H1 (cell line): ENCODE results near the gene MTCL3.

Experiments
- CTCF ChIA-PET: fragments of 300-600 bp; sonication (Branson Sonifier 250); formaldehyde crosslinking; loops from one replicate; lab custom pipeline; 2021; ENCODE audit not compliant: partially characterized antibody; lab: Charles Lee
- POLR2A ChIA-PET: fragments of 300-600 bp; sonication (Branson Sonifier 250); formaldehyde crosslinking; loops from one replicate; lab custom pipeline; 2021; ENCODE audit warnings: inconsistent platforms; ENCODE audit not compliant: partially characterized antibody; lab: Charles Lee
- DNase-seq, 2 experiments: peaks; one replicate each; pipeline versions ENCODE4 v3.0.0 to v3.0.0-alpha.2; 2010 to 2022; ENCODE audit warnings: low spot score in 2 of 2, low read depth in 1 of 2, mixed read lengths in 1 of 2
- FAIRE-seq: peaks from 2 replicates; lab custom pipeline; 2011; peaks lifted over from hg19 to GRCh38; lab: Jason Lieb, UNC
- H2AFZ ChIP-seq: 2 replicates; pipeline ENCODE4 v1.8.1; 2012; ENCODE audit warnings: low read length, inconsistent platforms
- H2AK5ac ChIP-seq: 2 replicates; pipeline ENCODE4 v1.6.1; 2013; ENCODE audit warnings: low read depth, low read length
- H2BK120ac ChIP-seq: replicated peaks from 2 replicates; pipeline ENCODE3; 2013; ENCODE audit warnings: low read depth, low read length, inconsistent platforms
- H2BK12ac ChIP-seq: 2 replicates; pipeline ENCODE4 v1.6.1; 2013; ENCODE audit warnings: low read depth, low read length
- H2BK15ac ChIP-seq: 2 replicates; pipeline ENCODE4 v1.6.1; 2013; ENCODE audit warnings: low read length
- H2BK20ac ChIP-seq: 2 replicates; pipeline ENCODE4 v1.6.1; 2013; ENCODE audit warnings: low read length
- H2BK5ac ChIP-seq: 2 replicates; pipeline ENCODE4 v1.6.1; 2013; ENCODE audit warnings: low read depth, low read length
- H3K14ac ChIP-seq: 2 replicates; pipeline ENCODE4 v1.6.1; 2013; ENCODE audit warnings: inconsistent platforms; ENCODE audit not compliant: insufficient read length
- H3K18ac ChIP-seq: 2 replicates; pipeline ENCODE4 v1.6.1; 2013; ENCODE audit warnings: low read length; ENCODE audit errors: extremely low read depth
- H3K23ac ChIP-seq: 2 replicates; pipeline ENCODE4 v1.6.1; 2013; ENCODE audit warnings: inconsistent platforms; ENCODE audit not compliant: insufficient read length
- H3K23me2 ChIP-seq: 2 replicates; pipeline ENCODE4 v1.6.1; 2013; ENCODE audit warnings: low read depth, low read length
- H3K27ac ChIP-seq: 2 replicates; pipeline ENCODE4 v1.6.1; 2011; ENCODE audit warnings: low read depth, low read length, inconsistent platforms
- H3K27me3 ChIP-seq, 4 experiments: replicated peaks in 1 of 4; 1 replicate in 1 of 4; 2 replicates in 3 of 4; pipeline versions ENCODE4 v1.6.1 to v1.8.1; 2011 to 2013; ENCODE audit warnings: low read length in 3 of 4, mild to moderate bottlenecking in 3 of 4, inconsistent platforms in 2 of 4, mixed read lengths in 2 of 4, moderate library complexity in 1 of 4; ENCODE audit not compliant: control insufficient read depth in 3 of 4, insufficient read depth in 3 of 4; ENCODE audit errors: extremely low read depth in 1 of 4
- H3K36me3 ChIP-seq, 4 experiments: 2 replicates each; pipeline versions ENCODE4 v1.6.1 to v1.8.1; 2011 to 2013; ENCODE audit warnings: mild to moderate bottlenecking in 4 of 4, low read length in 3 of 4, moderate library complexity in 2 of 4, control low read depth in 1 of 4, inconsistent platforms in 1 of 4; ENCODE audit not compliant: insufficient read depth in 4 of 4, control insufficient read depth in 2 of 4
- H3K4ac ChIP-seq: replicated peaks from 2 replicates; pipeline ENCODE3; 2013; ENCODE audit warnings: low read length, low read depth, mixed read lengths, inconsistent platforms; ENCODE audit not compliant: insufficient read length
- H3K4me1 ChIP-seq, 4 experiments: replicated peaks in 1 of 4; 1 replicate in 1 of 4; 2 replicates in 3 of 4; pipeline versions ENCODE4 v1.6.1 to v1.8.1; 2011 to 2013; ENCODE audit warnings: low read length in 3 of 4, inconsistent platforms in 2 of 4, mixed read lengths in 1 of 4; ENCODE audit not compliant: insufficient read depth in 4 of 4, control insufficient read depth in 3 of 4
- H3K4me2 ChIP-seq, 2 experiments: 2 replicates each; pipeline versions ENCODE4 v1.6.1 to v1.8.1; 2011 to 2013; ENCODE audit warnings: low read depth in 2 of 2, low read length in 2 of 2, control low read depth in 1 of 2, inconsistent platforms in 1 of 2, mild to moderate bottlenecking in 1 of 2; ENCODE audit not compliant: insufficient read depth in 1 of 2
- H3K4me3 ChIP-seq, 4 experiments: fragments of 200-600, 300-600 bp in 1 of 4; sonication (generic), shearing (Covaris generic), sonication (Bioruptor Twin) in 1 of 4; 2 replicates each; pipeline versions ENCODE4 v1.5.1 to v1.8.1; 2011 to 2016; ENCODE audit warnings: low read length in 4 of 4, low read depth in 3 of 4, control low read depth in 2 of 4, inconsistent platforms in 2 of 4, mild to moderate bottlenecking in 2 of 4, mixed read lengths in 1 of 4, moderate library complexity in 1 of 4; ENCODE audit not compliant: insufficient read depth in 2 of 4; ENCODE audit errors: extremely low read depth in 1 of 4
- H3K56ac ChIP-seq: replicated peaks from 2 replicates; pipeline ENCODE3; 2013; ENCODE audit warnings: low read depth, mild to moderate bottlenecking, mixed read lengths, low read length, inconsistent platforms; ENCODE audit not compliant: insufficient read length
- H3K79me1 ChIP-seq: 2 replicates; pipeline ENCODE4 v1.6.1; 2013; ENCODE audit warnings: low read depth, low read length, control low read depth
- H3K79me2 ChIP-seq, 2 experiments: 2 replicates each; pipeline versions ENCODE4 v1.6.1 to v1.8.1; 2012 to 2013; ENCODE audit warnings: low read length in 2 of 2, mild to moderate bottlenecking in 2 of 2, inconsistent platforms in 1 of 2; ENCODE audit not compliant: insufficient read depth in 2 of 2, control insufficient read depth in 1 of 2
- H3K9ac ChIP-seq, 4 experiments: replicated peaks in 1 of 4; 1 replicate in 1 of 4; 2 replicates in 3 of 4; pipeline versions ENCODE4 v1.6.1 to v1.8.1; 2011 to 2013; ENCODE audit warnings: low read depth in 3 of 4, low read length in 3 of 4, control low read depth in 2 of 4, mild to moderate bottlenecking in 2 of 4, moderate library complexity in 2 of 4, inconsistent platforms in 1 of 4; ENCODE audit errors: extremely low read depth in 1 of 4
- H3K9me3 ChIP-seq, 2 experiments: 2 replicates each; pipeline versions ENCODE4 v1.6.1 to v1.8.1; 2012 to 2013; ENCODE audit warnings: mild to moderate bottlenecking in 2 of 2, moderate library complexity in 2 of 2, control low read depth in 1 of 2, inconsistent platforms in 1 of 2, low read depth in 1 of 2, low read length in 1 of 2, mixed read lengths in 1 of 2; ENCODE audit not compliant: insufficient read depth in 2 of 2
- H4K20me1 ChIP-seq, 2 experiments: replicated peaks in 1 of 2; 2 replicates each; pipeline versions ENCODE3 to v1.8.1; 2011 to 2013; ENCODE audit warnings: inconsistent platforms in 2 of 2, low read length in 2 of 2, mild to moderate bottlenecking in 1 of 2; ENCODE audit not compliant: insufficient read depth in 2 of 2, control insufficient read depth in 1 of 2
- H4K5ac ChIP-seq: 2 replicates; pipeline ENCODE4 v1.6.1; 2013; ENCODE audit warnings: low read length, low read depth, mixed read lengths, inconsistent platforms; ENCODE audit not compliant: insufficient read length
- H4K8ac ChIP-seq: 2 replicates; pipeline ENCODE4 v1.8.0; 2013; ENCODE audit warnings: mild to moderate bottlenecking, moderate library complexity, low read length, inconsistent platforms; ENCODE audit not compliant: insufficient read depth; ENCODE audit errors: extremely low read depth
- H4K91ac ChIP-seq: replicated peaks from 2 replicates; pipeline ENCODE3; 2013; ENCODE audit warnings: low read length, mixed read lengths, inconsistent platforms; ENCODE audit not compliant: insufficient read length
- CTBP2 ChIP-seq: IDR thresholded peaks from 2 replicates; pipeline ENCODE4 v1.7.0; 2011; ENCODE audit warnings: borderline replicate concordance, mild to moderate bottlenecking, moderate library complexity, mixed read lengths, low read length; ENCODE audit not compliant: insufficient read depth, insufficient read length
- RAD21 ChIP-seq, 2 experiments: IDR thresholded peaks in 1 of 2; conservative IDR thresholded peaks in 1 of 2; 2 replicates each; pipeline ENCODE4 v1.6.1; 2011; ENCODE audit warnings: low read depth in 2 of 2, low read length in 2 of 2, improper control_type of control experiment in 1 of 2, inconsistent platforms in 1 of 2, mild to moderate bottlenecking in 1 of 2, moderate library complexity in 1 of 2
- YY1 ChIP-seq: IDR thresholded peaks from 2 replicates; pipeline ENCODE4 v1.6.1; 2011; ENCODE audit warnings: low read depth, mild to moderate bottlenecking, low read length
- WGBS, 2 experiments: shearing (Covaris generic) in 1 of 2; methylation state at CpG; one replicate each; pipeline versions ENCODE4 v1.1.6 to v1.1.7; 2013 to 2015; ENCODE audit warnings: low lambda C conversion rate in 2 of 2, mixed read lengths in 2 of 2, inconsistent platforms in 1 of 2, low coverage in 1 of 2, missing lambda C conversion rate in 1 of 2; ENCODE audit not compliant: insufficient replicate concordance in 2 of 2, insufficient coverage in 1 of 2, insufficient read length in 1 of 2; ENCODE audit errors: extremely low coverage in 1 of 2, missing lambda C conversion rate in 1 of 2; 5-methylcytosine and 5-hydroxymethylcytosine counted together
- TF ChIP-seq, protein P1 (sequence below), 3 experiments: IDR thresholded peaks; 1 replicate in 2 of 3; 2 replicates in 1 of 3; pipeline versions ENCODE4 v1.5.1 to v1.6.1; 2011; ENCODE audit warnings: low read length in 3 of 3, mild to moderate bottlenecking in 3 of 3, inconsistent platforms in 2 of 3, low read depth in 1 of 3, moderate library complexity in 1 of 3; ENCODE audit not compliant: insufficient read depth in 1 of 3; ENCODE audit errors: control extremely low read depth in 1 of 3

MTCL3 gene

DNA sequence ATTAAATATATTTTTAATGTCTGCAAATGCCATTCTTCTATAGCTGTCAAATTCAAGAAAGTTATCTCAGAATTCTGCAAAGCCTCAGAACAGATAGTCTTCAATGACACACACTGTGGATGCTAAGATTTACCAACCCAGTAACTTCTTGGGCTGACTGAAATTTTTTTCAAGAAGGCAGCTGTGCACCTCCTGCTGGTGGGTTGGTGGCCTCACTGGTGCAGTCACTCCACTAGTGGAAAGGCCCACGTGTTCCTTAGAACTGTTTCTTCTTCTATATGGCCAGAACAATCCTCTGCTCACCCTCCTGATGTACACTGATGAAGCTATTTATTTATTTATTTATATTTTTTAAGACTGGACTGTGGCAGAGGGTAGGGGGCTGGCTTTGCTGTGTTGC is 28.1 kb upstream of the MTCL3 start:
- Histone ChIP-seq H3K23me2 (no peaks in the 10 kb centered on the region), H3K4me2 (no peak overlapping the region), H3K14ac (no peak overlapping the region), H2AFZ (no peak overlapping the region), H4K91ac (no peak overlapping the region), H2AK5ac (no peak overlapping the region), H3K18ac (no peak overlapping the region), H3K79me2 (no peaks in the 10 kb centered on the region), H2BK20ac (no peak overlapping the region), H3K56ac (no peak overlapping the region), H3K23ac (no peak overlapping the region), H3K36me3 (no peaks in the 10 kb centered on the region), H3K4me3 (no peak overlapping the region), H4K20me1 (no peaks in the 10 kb centered on the region), H3K9ac (no peak overlapping the region), H2BK12ac (no peak overlapping the region), H2BK120ac (no peak overlapping the region), H3K9me3 (no peaks in the 10 kb centered on the region), H3K27me3 (peaks cover 0 to 1% (median 0%) of the 10 kb centered on the region in 4 experiments; a peak in 1 of 7 replicates), H3K79me1 (no peaks in the 10 kb centered on the region), H2BK5ac (no peak overlapping the region), H2BK15ac (no peak overlapping the region), H4K5ac (no peak overlapping the region), H3K4me1 (no peaks in the 10 kb centered on the region), H4K8ac (no peak overlapping the region), H3K4ac (no peak overlapping the region), H3K27ac (no peak overlapping the region)
- WGBS, 2 experiments = 54% methylated on average over 1 of the region's 1 CpG; no CpG with 5 or more reads in 1 of the 2 experiments
- FAIRE-seq (no peak), DNase-seq (no peak)
- POLR2A ChIA-PET = no interaction called here
- TF ChIP-seq, protein P1, sequence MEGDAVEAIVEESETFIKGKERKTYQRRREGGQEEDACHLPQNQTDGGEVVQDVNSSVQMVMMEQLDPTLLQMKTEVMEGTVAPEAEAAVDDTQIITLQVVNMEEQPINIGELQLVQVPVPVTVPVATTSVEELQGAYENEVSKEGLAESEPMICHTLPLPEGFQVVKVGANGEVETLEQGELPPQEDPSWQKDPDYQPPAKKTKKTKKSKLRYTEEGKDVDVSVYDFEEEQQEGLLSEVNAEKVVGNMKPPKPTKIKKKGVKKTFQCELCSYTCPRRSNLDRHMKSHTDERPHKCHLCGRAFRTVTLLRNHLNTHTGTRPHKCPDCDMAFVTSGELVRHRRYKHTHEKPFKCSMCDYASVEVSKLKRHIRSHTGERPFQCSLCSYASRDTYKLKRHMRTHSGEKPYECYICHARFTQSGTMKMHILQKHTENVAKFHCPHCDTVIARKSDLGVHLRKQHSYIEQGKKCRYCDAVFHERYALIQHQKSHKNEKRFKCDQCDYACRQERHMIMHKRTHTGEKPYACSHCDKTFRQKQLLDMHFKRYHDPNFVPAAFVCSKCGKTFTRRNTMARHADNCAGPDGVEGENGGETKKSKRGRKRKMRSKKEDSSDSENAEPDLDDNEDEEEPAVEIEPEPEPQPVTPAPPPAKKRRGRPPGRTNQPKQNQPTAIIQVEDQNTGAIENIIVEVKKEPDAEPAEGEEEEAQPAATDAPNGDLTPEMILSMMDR (IDR thresholded peaks at IDR 0.05; ENCODE audit: control extremely low read depth in 1 of 3, insufficient read depth in 1 of 3, low read depth in 1 of 3, low read length in 3 of 3) = peak; percentile 59 to 66 (median 63)
- no peak for TF ChIP-seq CTBP2
- no peak for TF ChIP-seq YY1
- TF ChIP-seq RAD21 (IDR thresholded peaks at IDR 0.05 in 1 of 2, conservative IDR thresholded peaks at IDR 0.05 in 1 of 2; ENCODE audit: low read depth in 2 of 2, low read length in 2 of 2) = peak; percentile 52 to 68
- CTCF ChIA-PET = interaction anchor here (0.7 to 9.3 kb wide), 23 partner anchors 9 to 360 kb away, joined by 3 to 81 read pairs (median 5); partner anchors contain the start of genes KIAA0408, MTCL3 and RNF146
